SU-DHL-6 (cell line): ENCODE results near the gene SLC38A3.

Source experiments
- H2AFZ ChIP-seq: fragments of 200-600 bp; sonication (generic); 2 replicates; pipeline ENCODE4 v1.6.1; 2014; ENCODE audit warnings: low read depth, mild to moderate bottlenecking, moderate library complexity, mixed read lengths, antibody characterized with exemption, low read length; ENCODE audit not compliant: severe bottlenecking
- H3F3A ChIP-seq: fragments of 200-600 bp; shearing (Covaris generic); 2 replicates; pipeline ENCODE4 v1.6.0; 2016; ENCODE audit warnings: antibody characterized with exemption, mild to moderate bottlenecking; ENCODE audit not compliant: insufficient read depth
- H3K27ac ChIP-seq: fragments of 200-600 bp; sonication (generic); 2 replicates; pipeline ENCODE4 v1.5.1; 2016; ENCODE audit warnings: low read depth, mild to moderate bottlenecking, low read length, moderate library complexity, mixed read lengths
- H3K27me3 ChIP-seq: fragments of 200-600 bp; sonication (generic), shearing (Covaris generic); 2 replicates; pipeline ENCODE4 v1.6.0; 2014; ENCODE audit warnings: mild to moderate bottlenecking, low read length
- H3K36me3 ChIP-seq: fragments of 200-600 bp; sonication (generic); 2 replicates; pipeline ENCODE4 v1.6.1; 2014; ENCODE audit warnings: mild to moderate bottlenecking, low read length, mixed read lengths
- H3K4me2 ChIP-seq: fragments of 300-600, 200-600 bp; shearing (Covaris generic), sonication (generic); 2 replicates; pipeline ENCODE4 v1.6.0; 2014; ENCODE audit warnings: low read length, low read depth, mild to moderate bottlenecking; ENCODE audit not compliant: poor library complexity, severe bottlenecking
- H3K4me3 ChIP-seq: fragments of 200-600 bp; sonication (generic); 2 replicates; pipeline ENCODE4 v1.5.1; 2014; ENCODE audit warnings: antibody characterized with exemption, low read length, mild to moderate bottlenecking, mixed read lengths; ENCODE audit not compliant: insufficient read depth, poor library complexity, severe bottlenecking
- H3K79me2 ChIP-seq: fragments of 200-600 bp; sonication (generic); 2 replicates; pipeline ENCODE4 v1.6.1; 2014; ENCODE audit warnings: mild to moderate bottlenecking, low read length, moderate library complexity; ENCODE audit not compliant: insufficient read depth
- H3K9ac ChIP-seq: fragments of 200-600 bp; sonication (generic); 2 replicates; pipeline ENCODE4 v1.7.0; 2014; ENCODE audit warnings: mild to moderate bottlenecking, low read length
- H3K9me2 ChIP-seq: fragments of 200-600 bp; sonication (generic); replicated peaks from 2 replicates; pipeline ENCODE4 v1.6.1; 2014; ENCODE audit warnings: low read length; ENCODE audit not compliant: insufficient read depth
- H3K9me3 ChIP-seq: fragments of 200-600 bp; sonication (generic); 2 replicates; pipeline ENCODE4 v1.6.1; 2014; ENCODE audit warnings: low read length, mixed read lengths; ENCODE audit not compliant: insufficient read depth
- H4K20me1 ChIP-seq: fragments of 200-600 bp; sonication (generic); 2 replicates; pipeline ENCODE4 v1.6.1; 2014; ENCODE audit warnings: low read depth, mild to moderate bottlenecking, antibody characterized with exemption, low read length, moderate library complexity, mixed read lengths
- EZH2phosphoT487 ChIP-seq: fragments of 200-600 bp; sonication (generic), shearing (Covaris generic); conservative IDR thresholded peaks from 2 replicates; pipeline ENCODE4 v1.6.1; 2018; ENCODE audit warnings: mild to moderate bottlenecking, antibody characterized with exemption, low read length, moderate library complexity, mixed read lengths
- TF ChIP-seq, protein P1 (sequence below): fragments of 200-600 bp; sonication (generic); IDR thresholded peaks from one replicate; pipeline ENCODE4 v1.5.1; 2017; ENCODE audit warnings: antibody characterized with exemption, mild to moderate bottlenecking, low read length, moderate library complexity; ENCODE audit not compliant: insufficient read depth, poor library complexity, severe bottlenecking

Gene SLC38A3

DNA sequence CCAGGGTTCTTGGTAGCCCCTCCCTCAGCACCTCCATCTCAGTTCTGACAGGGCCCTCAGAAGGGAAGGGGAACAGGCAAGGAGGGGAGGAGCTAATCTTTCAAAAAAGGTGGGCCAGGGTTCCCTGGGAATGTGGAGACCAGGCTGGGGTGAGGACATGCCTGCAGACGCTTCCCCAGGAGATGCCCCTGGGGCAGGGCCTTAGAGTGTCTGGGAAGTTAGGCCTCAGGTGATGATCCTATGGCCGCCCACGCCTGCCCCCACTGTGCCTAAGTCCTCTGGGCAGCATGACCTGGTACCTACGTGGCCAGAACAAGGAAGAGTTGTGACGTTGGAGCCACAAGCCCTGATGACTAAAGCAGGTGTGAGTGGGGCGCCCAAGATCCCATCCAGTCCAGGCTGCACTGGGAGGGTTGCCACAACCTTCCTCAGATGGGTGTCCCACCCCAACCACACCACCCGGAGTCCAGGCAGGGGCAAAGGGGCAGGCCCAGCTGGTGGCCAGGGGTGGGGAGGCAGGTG lies 60.0 kb downstream of the SLC38A3 start:
- TF ChIP-seq EZH2phosphoT487, result no peak
- TF ChIP-seq, protein P1, sequence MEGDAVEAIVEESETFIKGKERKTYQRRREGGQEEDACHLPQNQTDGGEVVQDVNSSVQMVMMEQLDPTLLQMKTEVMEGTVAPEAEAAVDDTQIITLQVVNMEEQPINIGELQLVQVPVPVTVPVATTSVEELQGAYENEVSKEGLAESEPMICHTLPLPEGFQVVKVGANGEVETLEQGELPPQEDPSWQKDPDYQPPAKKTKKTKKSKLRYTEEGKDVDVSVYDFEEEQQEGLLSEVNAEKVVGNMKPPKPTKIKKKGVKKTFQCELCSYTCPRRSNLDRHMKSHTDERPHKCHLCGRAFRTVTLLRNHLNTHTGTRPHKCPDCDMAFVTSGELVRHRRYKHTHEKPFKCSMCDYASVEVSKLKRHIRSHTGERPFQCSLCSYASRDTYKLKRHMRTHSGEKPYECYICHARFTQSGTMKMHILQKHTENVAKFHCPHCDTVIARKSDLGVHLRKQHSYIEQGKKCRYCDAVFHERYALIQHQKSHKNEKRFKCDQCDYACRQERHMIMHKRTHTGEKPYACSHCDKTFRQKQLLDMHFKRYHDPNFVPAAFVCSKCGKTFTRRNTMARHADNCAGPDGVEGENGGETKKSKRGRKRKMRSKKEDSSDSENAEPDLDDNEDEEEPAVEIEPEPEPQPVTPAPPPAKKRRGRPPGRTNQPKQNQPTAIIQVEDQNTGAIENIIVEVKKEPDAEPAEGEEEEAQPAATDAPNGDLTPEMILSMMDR, result no peak
- no peaks in the 10 kb centered on the region for H3F3A ChIP-seq
- H3K36me3 ChIP-seq, result no peaks in the 10 kb centered on the region
- no peaks in the 10 kb centered on the region for H3K9me3 ChIP-seq
- no peak overlapping the region for H3K4me3 ChIP-seq
- H4K20me1 ChIP-seq, result no peaks in the 10 kb centered on the region
- H3K4me2 ChIP-seq, result no peak overlapping the region
- H3K27me3 ChIP-seq, result no peaks in the 10 kb centered on the region
- no peak overlapping the region for H2AFZ ChIP-seq
- no peaks in the 10 kb centered on the region for H3K79me2 ChIP-seq
- H3K9ac ChIP-seq, result no peak overlapping the region
- no peak overlapping the region for H3K27ac ChIP-seq
- H3K9me2 ChIP-seq, result no peaks in the 10 kb centered on the region

DNA sequence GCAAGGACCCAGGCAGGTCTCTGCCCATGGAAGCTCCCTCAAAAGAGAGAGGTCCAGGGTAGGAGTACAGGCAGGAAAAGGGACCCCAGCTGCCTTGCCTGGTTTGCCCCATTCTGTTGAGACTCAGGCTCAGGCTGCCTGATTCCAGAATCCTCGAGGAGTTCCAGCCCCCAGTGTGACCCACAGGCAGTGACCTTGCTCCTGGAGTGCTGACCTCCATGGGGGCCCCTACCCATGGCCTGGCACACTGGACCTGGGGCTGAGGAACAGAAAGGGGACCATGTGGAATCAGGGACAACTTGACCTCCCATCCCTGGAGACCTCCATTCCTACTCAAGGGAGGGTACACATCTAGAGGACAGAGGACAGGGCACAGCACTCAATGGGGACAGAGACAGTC lies 60.5 kb downstream of the SLC38A3 start:
- Histone ChIP-seq H3K27me3 (no peaks in the 10 kb centered on the region), H3K79me2 (no peaks in the 10 kb centered on the region), H2AFZ (no peak overlapping the region), H3K9me2 (no peaks in the 10 kb centered on the region), H3K36me3 (no peaks in the 10 kb centered on the region), H3K9ac (no peak overlapping the region), H3F3A (no peaks in the 10 kb centered on the region), H3K4me2 (no peak overlapping the region), H3K9me3 (no peaks in the 10 kb centered on the region), H3K27ac (no peak overlapping the region), H3K4me3 (no peak overlapping the region), H4K20me1 (no peaks in the 10 kb centered on the region)
- no peak for TF ChIP-seq EZH2phosphoT487
- TF ChIP-seq, protein P1, result no peak

DNA sequence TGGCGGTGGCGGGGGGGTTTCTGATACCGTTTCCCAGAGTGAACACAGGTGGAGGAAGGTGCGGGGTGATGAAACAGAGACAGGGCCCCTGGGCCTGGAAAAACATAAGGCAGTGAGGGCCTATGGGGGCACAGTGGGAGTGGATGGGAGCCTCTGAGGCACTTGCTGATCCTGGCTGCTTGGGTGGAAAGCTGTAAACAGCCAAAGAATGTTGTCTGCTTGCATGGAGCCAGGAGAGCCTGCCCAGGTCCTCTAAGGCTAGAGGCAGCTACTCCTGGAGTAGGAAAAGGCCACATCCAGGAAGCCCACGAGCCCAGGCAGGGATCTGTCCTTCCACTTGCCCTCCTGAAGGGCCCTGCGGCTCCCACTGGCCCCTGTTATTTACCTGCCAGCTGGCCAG lies 60.9 kb downstream of the SLC38A3 start:
- H3K4me2 ChIP-seq, result no peak overlapping the region
- no peak overlapping the region for H3K27ac ChIP-seq
- no peaks in the 10 kb centered on the region for H3K27me3 ChIP-seq
- no peaks in the 10 kb centered on the region for H3K79me2 ChIP-seq
- no peaks in the 10 kb centered on the region for H4K20me1 ChIP-seq
- no peaks in the 10 kb centered on the region for H3F3A ChIP-seq
- TF ChIP-seq, protein P1, result no peak
- TF ChIP-seq EZH2phosphoT487, result no peak
- no peak overlapping the region for H3K4me3 ChIP-seq
- H3K9ac ChIP-seq, result no peak overlapping the region
- H3K9me3 ChIP-seq, result no peaks in the 10 kb centered on the region
- no peaks in the 10 kb centered on the region for H3K9me2 ChIP-seq
- no peaks in the 10 kb centered on the region for H3K36me3 ChIP-seq
- H2AFZ ChIP-seq, result no peak overlapping the region

DNA sequence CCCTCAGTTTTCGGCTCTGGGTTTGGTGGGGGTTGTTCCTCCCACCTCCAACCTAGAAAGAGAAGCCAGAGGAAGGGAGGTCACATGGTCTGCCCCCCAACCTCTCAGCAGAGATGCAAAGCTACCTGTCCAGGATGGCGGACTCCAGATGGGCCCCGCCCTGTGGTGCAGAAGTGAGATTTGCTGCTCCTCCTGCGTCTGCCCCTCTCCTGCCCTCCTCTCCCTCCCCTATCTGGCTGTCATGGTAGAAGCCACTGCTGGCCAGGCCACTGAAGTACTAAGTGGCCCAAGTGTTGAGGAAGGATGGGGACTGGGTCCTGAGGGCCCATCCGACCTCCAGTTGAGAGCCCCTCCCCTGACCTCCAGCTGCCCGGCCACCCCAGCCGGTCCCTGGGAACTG lies 61.8 kb downstream of the SLC38A3 start:
- H3K27me3 ChIP-seq, result no peaks in the 10 kb centered on the region
- H3K4me2 ChIP-seq, result no peak overlapping the region
- no peaks in the 10 kb centered on the region for H3K9me3 ChIP-seq
- H3K36me3 ChIP-seq, result no peaks in the 10 kb centered on the region
- H3K27ac ChIP-seq, result no peak overlapping the region
- H2AFZ ChIP-seq, result no peak overlapping the region
- H3K79me2 ChIP-seq, result no peaks in the 10 kb centered on the region
- H4K20me1 ChIP-seq, result no peaks in the 10 kb centered on the region
- no peaks in the 10 kb centered on the region for H3F3A ChIP-seq
- H3K9me2 ChIP-seq, result no peaks in the 10 kb centered on the region
- no peak for TF ChIP-seq EZH2phosphoT487
- TF ChIP-seq, protein P1, result no peak
- H3K4me3 ChIP-seq, result no peak overlapping the region
- no peak overlapping the region for H3K9ac ChIP-seq
